ENCODE measurements around the gene CPNE9.
A peak's percentile ranks its signal among the peaks of the same experiment; 100 is the strongest.

The CPNE9 gene

DNA sequence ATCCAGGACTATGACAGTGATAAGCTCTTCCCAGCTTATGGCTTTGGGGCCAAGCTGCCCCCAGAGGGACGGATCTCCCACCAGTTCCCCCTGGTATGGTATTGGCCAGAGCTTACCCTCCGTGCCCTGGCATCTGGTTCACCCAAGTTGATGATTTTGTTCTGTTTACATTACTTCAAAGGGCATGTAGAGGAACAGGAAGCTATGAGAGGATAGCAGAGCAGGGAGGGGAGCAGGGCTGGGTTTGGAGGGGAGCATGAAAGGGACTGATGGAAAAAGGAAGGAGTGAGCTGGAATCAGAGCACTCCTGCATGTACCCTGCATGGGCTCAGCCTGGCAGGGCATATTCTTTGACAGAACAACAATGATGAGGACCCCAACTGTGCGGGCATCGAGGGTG is 14.5 kb downstream of the CPNE9 start:
- Histone ChIP-seq H3K27me3 (replicated peaks; ENCODE audit: control insufficient read depth, insufficient read depth, low read length) (no peaks in the 10 kb centered on the region), H3K36me3 (ENCODE audit: control insufficient read depth, insufficient read depth, low read length, severe bottlenecking) (no peaks in the 10 kb centered on the region), H3K4me1 (ENCODE audit: control insufficient read depth, insufficient read depth, low read length) (peaks cover 14% of the 10 kb centered on the region), H3K9me3 (ENCODE audit: control insufficient read depth, low read length) (no peaks in the 10 kb centered on the region), H3K9ac (ENCODE audit: low read length) (no peak overlapping the region), H3K4me3 (ENCODE audit: low read length) (no peak overlapping the region)
- no peak for DNase-seq (ENCODE audit: low read depth)

DNA sequence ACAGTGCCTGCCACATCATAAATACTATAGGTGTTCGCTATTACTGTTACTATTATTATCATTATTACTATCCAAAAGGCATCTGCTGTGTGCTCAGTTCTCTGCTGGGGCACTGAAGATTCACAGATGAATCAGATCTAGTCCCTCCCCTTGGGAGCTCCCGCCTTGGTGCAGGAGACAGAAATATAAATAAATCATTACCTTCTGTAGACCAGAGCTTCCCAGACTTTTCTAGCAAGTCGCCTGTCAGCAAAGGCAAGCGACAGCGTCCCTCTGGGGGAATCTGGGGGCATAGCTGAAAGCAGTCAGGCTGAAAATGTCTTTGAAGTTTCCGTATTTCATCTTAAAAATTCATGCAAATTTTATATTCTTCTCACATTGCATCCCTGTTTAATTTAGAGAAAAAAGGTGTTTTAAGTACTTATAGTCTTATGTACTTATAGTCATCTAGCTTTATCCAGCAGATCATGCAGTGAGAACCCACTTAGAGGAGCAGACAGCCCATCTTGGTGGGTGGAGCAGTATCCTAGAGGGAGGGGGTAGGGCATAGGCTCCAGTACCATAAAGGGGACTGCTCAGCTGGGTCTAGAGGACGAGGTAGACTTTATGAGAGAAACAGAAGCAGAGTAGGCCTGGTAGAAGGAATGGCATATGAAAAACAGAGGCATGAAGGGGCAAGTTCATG is 17.5 kb downstream of the CPNE9 start:
- H3K9me3 ChIP-seq (ENCODE audit: control insufficient read depth, low read length) = no peaks in the 10 kb centered on the region
- H3K4me1 ChIP-seq (ENCODE audit: control insufficient read depth, insufficient read depth, low read length) = peaks cover 7% of the 10 kb centered on the region
- no peaks in the 10 kb centered on the region for H3K27me3 ChIP-seq (replicated peaks; ENCODE audit: control insufficient read depth, insufficient read depth, low read length)
- no peak overlapping the region for H3K4me3 ChIP-seq (ENCODE audit: low read length)
- no peaks in the 10 kb centered on the region for H3K36me3 ChIP-seq (ENCODE audit: control insufficient read depth, insufficient read depth, low read length, severe bottlenecking)
- DNase-seq (ENCODE audit: low read depth) = no peak
- H3K9ac ChIP-seq (ENCODE audit: low read length) = no peak overlapping the region

- Histone ChIP-seq H3K4me3 (ENCODE audit: low read length) (no peak overlapping the region), H3K4me1 (ENCODE audit: control insufficient read depth, insufficient read depth, low read length) (peaks cover 2% of the 10 kb centered on the region), H3K9me3 (ENCODE audit: control insufficient read depth, low read length) (no peaks in the 10 kb centered on the region)
These were observed 18.0 kb downstream of the CPNE9 start for GRCh38 chr3:9721700-9722060.

GRCh38 chr3:9725775-9726515 is 22.3 kb downstream of the CPNE9 start:
- Histone ChIP-seq H3K27me3 (replicated peaks; ENCODE audit: control insufficient read depth, insufficient read depth, low read length) (no peaks in the 10 kb centered on the region), H3K4me3 (ENCODE audit: low read length) (no peak overlapping the region), H3K36me3 (ENCODE audit: control insufficient read depth, insufficient read depth, low read length, severe bottlenecking) (no peaks in the 10 kb centered on the region), H3K9ac (ENCODE audit: low read length) (no peak overlapping the region), H3K9me3 (ENCODE audit: control insufficient read depth, low read length) (no peaks in the 10 kb centered on the region), H3K4me1 (ENCODE audit: control insufficient read depth, insufficient read depth, low read length) (peaks cover 35% of the 10 kb centered on the region)
- DNase-seq (ENCODE audit: low read depth) = no peak

More at GRCh38 chr3:9721700-9722060, 18.0 kb downstream of the CPNE9 start:
- Histone ChIP-seq H3K27me3 (replicated peaks; ENCODE audit: control insufficient read depth, insufficient read depth, low read length) (no peaks in the 10 kb centered on the region), H3K36me3 (ENCODE audit: control insufficient read depth, insufficient read depth, low read length, severe bottlenecking) (no peaks in the 10 kb centered on the region), H3K9ac (ENCODE audit: low read length) (no peak overlapping the region)
- no peak for DNase-seq (ENCODE audit: low read depth)

- no peaks in the 10 kb centered on the region for H3K27me3 ChIP-seq (replicated peaks; ENCODE audit: control insufficient read depth, insufficient read depth, low read length)
- H3K36me3 ChIP-seq (ENCODE audit: control insufficient read depth, insufficient read depth, low read length, severe bottlenecking) = no peaks in the 10 kb centered on the region
- no peak overlapping the region for H3K9ac ChIP-seq (ENCODE audit: low read length)
- no peak for DNase-seq (ENCODE audit: low read depth)
- H3K4me1 ChIP-seq (ENCODE audit: control insufficient read depth, insufficient read depth, low read length) = peaks cover 35% of the 10 kb centered on the region
- H3K9me3 ChIP-seq (ENCODE audit: control insufficient read depth, low read length) = no peaks in the 10 kb centered on the region
- H3K4me3 ChIP-seq (ENCODE audit: low read length) = no peak overlapping the region
These were observed 23.5 kb downstream of the CPNE9 start for GRCh38 chr3:9727041-9727595.

GRCh38 chr3:9727743-9728142 is 24.1 kb downstream of the CPNE9 start:
- Histone ChIP-seq H3K4me1 (ENCODE audit: control insufficient read depth, insufficient read depth, low read length) (peaks cover 35% of the 10 kb centered on the region), H3K36me3 (ENCODE audit: control insufficient read depth, insufficient read depth, low read length, severe bottlenecking) (no peaks in the 10 kb centered on the region), H3K27me3 (replicated peaks; ENCODE audit: control insufficient read depth, insufficient read depth, low read length) (no peaks in the 10 kb centered on the region), H3K9ac (ENCODE audit: low read length) (no peak overlapping the region), H3K4me3 (ENCODE audit: low read length) (no peak overlapping the region), H3K9me3 (ENCODE audit: control insufficient read depth, low read length) (no peaks in the 10 kb centered on the region)
- no peak for DNase-seq (ENCODE audit: low read depth)

DNA sequence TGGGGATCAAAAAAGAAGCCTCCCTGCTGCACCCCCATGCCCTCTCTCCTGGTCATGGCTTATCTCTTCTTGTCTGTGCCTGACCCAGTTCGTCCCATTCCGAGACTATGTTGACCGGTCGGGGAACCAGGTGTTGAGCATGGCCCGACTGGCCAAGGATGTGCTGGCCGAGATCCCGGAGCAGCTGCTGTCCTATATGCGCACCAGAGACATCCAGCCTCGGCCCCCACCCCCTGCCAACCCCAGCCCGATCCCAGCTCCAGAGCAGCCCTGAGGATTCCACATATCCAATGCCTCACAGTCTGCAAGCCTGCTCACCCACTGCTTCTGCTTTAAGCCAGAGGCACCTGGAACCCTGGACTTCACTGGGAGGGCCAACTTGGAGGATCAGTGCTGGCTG is 25.8 kb downstream of the CPNE9 start:
- no peak for DNase-seq (ENCODE audit: low read depth)
- H3K4me3 ChIP-seq (ENCODE audit: low read length) = no peak overlapping the region

GRCh38 chr3:9730657-9731205 is 27.1 kb downstream of the CPNE9 start:
- H3K4me1 ChIP-seq (ENCODE audit: control insufficient read depth, insufficient read depth, low read length) = peaks cover 48% of the 10 kb centered on the region
- no peaks in the 10 kb centered on the region for H3K9me3 ChIP-seq (ENCODE audit: control insufficient read depth, low read length)
- peak overlapping the region; percentile 80 for H3K9ac ChIP-seq (ENCODE audit: low read length)
- peak overlapping the region; percentile 86 for H3K4me3 ChIP-seq (ENCODE audit: low read length)
- no peak for DNase-seq (ENCODE audit: low read depth)
- H3K27me3 ChIP-seq (replicated peaks; ENCODE audit: control insufficient read depth, insufficient read depth, low read length) = no peaks in the 10 kb centered on the region
- peaks cover 14% of the 10 kb centered on the region for H3K36me3 ChIP-seq (ENCODE audit: control insufficient read depth, insufficient read depth, low read length, severe bottlenecking)

More for the DNA sequence above, 25.8 kb downstream of the CPNE9 start:
- Histone ChIP-seq H3K9me3 (ENCODE audit: control insufficient read depth, low read length) (no peaks in the 10 kb centered on the region), H3K9ac (ENCODE audit: low read length) (no peak overlapping the region), H3K27me3 (replicated peaks; ENCODE audit: control insufficient read depth, insufficient read depth, low read length) (no peaks in the 10 kb centered on the region), H3K4me1 (ENCODE audit: control insufficient read depth, insufficient read depth, low read length) (peaks cover 48% of the 10 kb centered on the region), H3K36me3 (ENCODE audit: control insufficient read depth, insufficient read depth, low read length, severe bottlenecking) (peaks cover 3% of the 10 kb centered on the region)

GRCh38 chr3:9731206-9732079 is 27.8 kb downstream of the CPNE9 start, which contains the start of gene BRPF1:
TSS of gene BRPF1 (plus strand) at chr3:9731735. CDS start at chr3:9734141, 2,406 bp downstream.
- Histone ChIP-seq H3K27me3 (replicated peaks; ENCODE audit: control insufficient read depth, insufficient read depth, low read length) (no peaks in the 10 kb centered on the region), H3K9ac (ENCODE audit: low read length) (peak within 1 kb of the TSS; percentile 99), H3K4me1 (ENCODE audit: control insufficient read depth, insufficient read depth, low read length) (peaks cover 48% of the 10 kb centered on the region), H3K4me3 (ENCODE audit: low read length) (peak within 1 kb of the TSS; percentile 86), H3K9me3 (ENCODE audit: control insufficient read depth, low read length) (no peaks in the 10 kb centered on the region), H3K36me3 (ENCODE audit: control insufficient read depth, insufficient read depth, low read length, severe bottlenecking) (peaks cover 19% of the 10 kb centered on the region)
- DNase-seq (ENCODE audit: low read depth) = peak; percentile 100

DNA sequence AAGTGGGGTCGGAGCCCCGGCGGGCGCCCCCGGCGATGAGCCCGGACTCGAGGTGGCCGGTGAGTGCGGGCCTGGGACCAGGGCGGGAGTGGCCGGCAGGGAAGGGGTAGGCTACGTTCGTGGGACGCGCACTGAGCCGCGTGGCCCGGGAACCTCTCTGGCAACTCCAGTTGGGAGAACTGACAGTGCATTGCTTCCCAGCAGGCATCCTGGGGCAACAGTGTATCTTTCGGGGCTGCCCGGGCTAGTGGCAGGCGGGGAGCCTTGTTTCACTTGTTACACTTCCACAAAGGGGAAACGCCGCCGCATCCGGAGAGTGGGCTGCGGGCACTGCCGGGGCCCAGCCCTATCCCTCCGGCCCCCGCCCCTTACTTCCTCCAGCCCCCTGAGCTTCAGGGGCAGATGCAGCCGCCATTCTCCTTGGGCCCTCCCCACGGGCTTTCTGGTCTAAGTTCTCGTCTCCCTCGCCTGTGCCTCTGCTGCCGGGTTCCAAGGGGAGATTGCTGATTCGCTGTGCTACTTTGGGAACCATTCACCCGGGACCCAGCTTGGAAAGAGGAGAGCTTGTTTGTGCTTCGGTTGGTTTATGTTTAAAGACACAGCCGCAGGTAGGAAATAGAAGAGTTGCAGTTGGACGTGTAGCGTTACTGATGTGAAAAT is 28.6 kb downstream of the CPNE9 start:
- Histone ChIP-seq H3K9ac (ENCODE audit: low read length) (peak overlapping the region; percentile 99), H3K4me3 (ENCODE audit: low read length) (peak overlapping the region; percentile 86), H3K9me3 (ENCODE audit: control insufficient read depth, low read length) (no peaks in the 10 kb centered on the region), H3K4me1 (ENCODE audit: control insufficient read depth, insufficient read depth, low read length) (peaks cover 45% of the 10 kb centered on the region), H3K27me3 (replicated peaks; ENCODE audit: control insufficient read depth, insufficient read depth, low read length) (no peaks in the 10 kb centered on the region), H3K36me3 (ENCODE audit: control insufficient read depth, insufficient read depth, low read length, severe bottlenecking) (peaks cover 26% of the 10 kb centered on the region)
- DNase-seq (ENCODE audit: low read depth) = peak; percentile 61
